Fibroblast of peridontal ligament (primary cell): ENCODE measurements around the gene SPRN.
"Not testable (repeated sequence)": the region's sequence is repeated elsewhere in the genome, so short reads cannot be mapped to it uniquely, and the experiment has no call there.

Source experiments
- DNase-seq: peaks from one replicate; pipeline ENCODE4 v3.0.0-alpha.2; 2010; ENCODE audit errors: extremely low read depth

SPRN gene

GRCh38 chr10:133386951-133387350 is 37.5 kb downstream of the SPRN start:
- DNase-seq, result not testable (repeated sequence)

GRCh38 chr10:133385214-133385613 is 39.2 kb downstream of the SPRN start:
- no peak for DNase-seq

GRCh38 chr10:133384071-133384470 is 40.4 kb downstream of the SPRN start:
- DNase-seq, result no peak

- DNase-seq, result no peak
Measured at GRCh38 chr10:133383551-133383950, 40.9 kb downstream of the SPRN start.

GRCh38 chr10:133381036-133381435 is 43.4 kb downstream of the SPRN start:
- no peak for DNase-seq

GRCh38 chr10:133379801-133380666 is 44.4 kb downstream of the SPRN start:
- no peak for DNase-seq

GRCh38 chr10:133379152-133379800 is 45.1 kb downstream of the SPRN start, which contains the start of gene PAOX:
PAOX (plus strand) TSS chr10:133379262; CDS start chr10:133379317, 55 bp downstream.
- peak; percentile 48 for DNase-seq

- DNase-seq, result peak; percentile 35
Measured at GRCh38 chr10:133378251-133379096, 46.0 kb downstream of the SPRN start.

GRCh38 chr10:133377818-133378250 is 46.6 kb downstream of the SPRN start:
- DNase-seq, result no peak

GRCh38 chr10:133377025-133377817 is 47.2 kb downstream of the SPRN start:
- no peak for DNase-seq

GRCh38 chr10:133376183-133376582 is 48.2 kb downstream of the SPRN start:
- DNase-seq, result not testable (repeated sequence)

GRCh38 chr10:133375357-133376115 is 48.9 kb downstream of the SPRN start:
- no peak for DNase-seq

GRCh38 chr10:133373174-133374090 is 51.0 kb downstream of the SPRN start, which contains the start of gene ECHS1:
ECHS1 (minus strand) TSS chr10:133373354; CDS start chr10:133373333, 21 bp downstream.
- DNase-seq, result peak; percentile 82

GRCh38 chr10:133372507-133372906 is 51.9 kb downstream of the SPRN start:
- no peak for DNase-seq
